ENCODE results near the gene KCNK7.

The KCNK7 gene

GRCh38 chr11:65636108-65637031 lies 40.8 kb upstream of the KCNK7 start:
- ChIA-PET CTCF (interaction anchor here (5.6 kb wide), 1 partner anchor 10 kb away, joined by 56 read pairs; no protein-coding TSS in a partner anchor), POLR2A (interaction anchor here (0.8 kb wide), 1 partner anchor 75 kb away, joined by 4 read pairs; the partner anchor contains the start of gene KAT5)
- H3K27me3 ChIP-seq (replicated peaks in 2 of 5; ENCODE audit: control insufficient read depth in 4 of 5, insufficient read depth in 5 of 5, low read length in 4 of 5): no peaks in the 10 kb centered on the region
- H3K4me1 ChIP-seq (ENCODE audit: control extremely low read depth in 1 of 4, control insufficient read depth in 4 of 4, insufficient read depth in 4 of 4, low read length in 3 of 4): peaks cover 5 to 70% (median 57%) of the 10 kb centered on the region in 4 experiments
- WGBS (ENCODE audit: insufficient coverage): 99% methylated on average over 20 of the region's 28 CpGs
- peak overlapping the region in 1 of 2 experiments; percentile 12 for H3K27ac ChIP-seq (ENCODE audit: insufficient read depth in 1 of 2, low read depth in 1 of 2, low read length in 2 of 2, poor library complexity in 1 of 2, severe bottlenecking in 2 of 2)
- DNase-seq: no peak
- H3K36me3 ChIP-seq (ENCODE audit: control insufficient read depth in 4 of 4, insufficient read depth in 4 of 4, low read length in 3 of 4): peaks cover 0 to 53% (median 24%) of the 10 kb centered on the region in 4 experiments
- no peak overlapping the region for H3K4me3 ChIP-seq (ENCODE audit: control insufficient read depth in 1 of 7, extremely low read depth in 1 of 7, insufficient read depth in 4 of 7, low read depth in 2 of 7, low read length in 6 of 7)
- no peaks in the 10 kb centered on the region for H3K9me3 ChIP-seq (ENCODE audit: control extremely low read depth in 1 of 5, control insufficient read depth in 4 of 5, insufficient read depth in 2 of 5, low read depth in 1 of 5, low read length in 4 of 5)

- no peak overlapping the region for H3K4me3 ChIP-seq (ENCODE audit: control insufficient read depth in 1 of 7, extremely low read depth in 1 of 7, insufficient read depth in 4 of 7, low read depth in 2 of 7, low read length in 6 of 7)
- H3K9me3 ChIP-seq (ENCODE audit: control extremely low read depth in 1 of 5, control insufficient read depth in 4 of 5, insufficient read depth in 2 of 5, low read depth in 1 of 5, low read length in 4 of 5): no peaks in the 10 kb centered on the region
- ChIA-PET CTCF (interaction anchor here (1.2 to 2.8 kb wide), 4 partner anchors 10 to 70 kb away, joined by 3 to 14 read pairs (median 3); no protein-coding TSS in a partner anchor), POLR2A (no interaction called here)
- peaks cover 0 to 64% (median 34%) of the 10 kb centered on the region in 4 experiments for H3K36me3 ChIP-seq (ENCODE audit: control insufficient read depth in 4 of 4, insufficient read depth in 4 of 4, low read length in 3 of 4)
- WGBS (ENCODE audit: insufficient coverage): 97% methylated on average over 35 of the region's 46 CpGs
- no peaks in the 10 kb centered on the region for H3K27me3 ChIP-seq (replicated peaks in 2 of 5; ENCODE audit: control insufficient read depth in 4 of 5, insufficient read depth in 5 of 5, low read length in 4 of 5)
- H3K27ac ChIP-seq (ENCODE audit: insufficient read depth in 1 of 2, low read depth in 1 of 2, low read length in 2 of 2, poor library complexity in 1 of 2, severe bottlenecking in 2 of 2): no peak overlapping the region
- DNase-seq: no peak
- H3K4me1 ChIP-seq (ENCODE audit: control extremely low read depth in 1 of 4, control insufficient read depth in 4 of 4, insufficient read depth in 4 of 4, low read length in 3 of 4): peaks cover 4 to 57% (median 45%) of the 10 kb centered on the region in 4 experiments
Measured at GRCh38 chr11:65634905-65635731, 39.5 kb upstream of the KCNK7 start.

GRCh38 chr11:65634440-65634839 lies 38.8 kb upstream of the KCNK7 start:
- Histone ChIP-seq H3K36me3 (ENCODE audit: control insufficient read depth in 4 of 4, insufficient read depth in 4 of 4, low read length in 3 of 4) (peaks cover 2 to 71% (median 39%) of the 10 kb centered on the region in 4 experiments), H3K4me3 (ENCODE audit: control insufficient read depth in 1 of 7, extremely low read depth in 1 of 7, insufficient read depth in 4 of 7, low read depth in 2 of 7, low read length in 6 of 7) (peak overlapping the region in 2 of 7 experiments; percentile 46 to 57), H3K27ac (ENCODE audit: insufficient read depth in 1 of 2, low read depth in 1 of 2, low read length in 2 of 2, poor library complexity in 1 of 2, severe bottlenecking in 2 of 2) (no peak overlapping the region), H3K9me3 (ENCODE audit: control extremely low read depth in 1 of 5, control insufficient read depth in 4 of 5, insufficient read depth in 2 of 5, low read depth in 1 of 5, low read length in 4 of 5) (no peaks in the 10 kb centered on the region), H3K27me3 (replicated peaks in 2 of 5; ENCODE audit: control insufficient read depth in 4 of 5, insufficient read depth in 5 of 5, low read length in 4 of 5) (no peaks in the 10 kb centered on the region), H3K4me1 (ENCODE audit: control extremely low read depth in 1 of 4, control insufficient read depth in 4 of 4, insufficient read depth in 4 of 4, low read length in 3 of 4) (peaks cover 0 to 50% (median 38%) of the 10 kb centered on the region in 4 experiments)
- WGBS (ENCODE audit: insufficient coverage): 89% methylated on average over 11 of the region's 11 CpGs
- DNase-seq: no peak
- ChIA-PET POLR2A (no interaction called here), CTCF (interaction anchor here (1.2 to 2.8 kb wide), 7 partner anchors 9 to 184 kb away, joined by 3 to 14 read pairs (median 3); no protein-coding TSS in a partner anchor)

GRCh38 chr11:65634109-65634436 lies 38.5 kb upstream of the KCNK7 start:
- peak overlapping the region in 1 of 2 experiments; percentile 26 for H3K27ac ChIP-seq (ENCODE audit: insufficient read depth in 1 of 2, low read depth in 1 of 2, low read length in 2 of 2, poor library complexity in 1 of 2, severe bottlenecking in 2 of 2)
- CTCF ChIA-PET: interaction anchor here (0.7 to 3.5 kb wide), 10 partner anchors 9 to 185 kb away, joined by 3 to 18 read pairs (median 3); no protein-coding TSS in a partner anchor
- H3K4me3 ChIP-seq (ENCODE audit: control insufficient read depth in 1 of 7, extremely low read depth in 1 of 7, insufficient read depth in 4 of 7, low read depth in 2 of 7, low read length in 6 of 7): peak overlapping the region in 2 of 7 experiments; percentile 46 to 57
- 94% methylated on average over 9 of the region's 14 CpGs for WGBS (ENCODE audit: insufficient coverage)
- peaks cover 6 to 74% (median 41%) of the 10 kb centered on the region in 4 experiments for H3K36me3 ChIP-seq (ENCODE audit: control insufficient read depth in 4 of 4, insufficient read depth in 4 of 4, low read length in 3 of 4)
- H3K27me3 ChIP-seq (replicated peaks in 2 of 5; ENCODE audit: control insufficient read depth in 4 of 5, insufficient read depth in 5 of 5, low read length in 4 of 5): no peaks in the 10 kb centered on the region
- POLR2A ChIA-PET: no interaction called here
- DNase-seq: no peak
- no peaks in the 10 kb centered on the region for H3K9me3 ChIP-seq (ENCODE audit: control extremely low read depth in 1 of 5, control insufficient read depth in 4 of 5, insufficient read depth in 2 of 5, low read depth in 1 of 5, low read length in 4 of 5)
- peaks cover 0 to 47% (median 36%) of the 10 kb centered on the region in 4 experiments for H3K4me1 ChIP-seq (ENCODE audit: control extremely low read depth in 1 of 4, control insufficient read depth in 4 of 4, insufficient read depth in 4 of 4, low read length in 3 of 4)

- H3K9me3 ChIP-seq (ENCODE audit: control extremely low read depth in 1 of 5, control insufficient read depth in 4 of 5, insufficient read depth in 2 of 5, low read depth in 1 of 5, low read length in 4 of 5): no peaks in the 10 kb centered on the region
- WGBS (ENCODE audit: insufficient coverage): 51% methylated on average over 16 of the region's 20 CpGs
- H3K4me1 ChIP-seq (ENCODE audit: control extremely low read depth in 1 of 4, control insufficient read depth in 4 of 4, insufficient read depth in 4 of 4, low read length in 3 of 4): peaks cover 0 to 42% (median 31%) of the 10 kb centered on the region in 4 experiments
- no peaks in the 10 kb centered on the region for H3K27me3 ChIP-seq (replicated peaks in 2 of 5; ENCODE audit: control insufficient read depth in 4 of 5, insufficient read depth in 5 of 5, low read length in 4 of 5)
- DNase-seq: peak in 2 of 3 donors; percentile 75 to 84
- POLR2A ChIA-PET: no interaction called here
- H3K27ac ChIP-seq (ENCODE audit: insufficient read depth in 1 of 2, low read depth in 1 of 2, low read length in 2 of 2, poor library complexity in 1 of 2, severe bottlenecking in 2 of 2): peak overlapping the region in 1 of 2 experiments; percentile 26
- CTCF ChIA-PET: interaction anchor here (0.7 to 3.5 kb wide), 14 partner anchors 9 to 185 kb away, joined by 3 to 18 read pairs (median 4); no protein-coding TSS in a partner anchor
- peak overlapping the region in 2 of 7 experiments; percentile 46 to 57 for H3K4me3 ChIP-seq (ENCODE audit: control insufficient read depth in 1 of 7, extremely low read depth in 1 of 7, insufficient read depth in 4 of 7, low read depth in 2 of 7, low read length in 6 of 7)
- peaks cover 7 to 80% (median 43%) of the 10 kb centered on the region in 4 experiments for H3K36me3 ChIP-seq (ENCODE audit: control insufficient read depth in 4 of 4, insufficient read depth in 4 of 4, low read length in 3 of 4)
Measured at GRCh38 chr11:65633390-65634108, 37.9 kb upstream of the KCNK7 start.

GRCh38 chr11:65630215-65630614 lies 34.6 kb upstream of the KCNK7 start:
- Histone ChIP-seq H3K36me3 (ENCODE audit: control insufficient read depth in 4 of 4, insufficient read depth in 4 of 4, low read length in 3 of 4) (peaks cover 14 to 93% (median 55%) of the 10 kb centered on the region in 4 experiments), H3K27me3 (replicated peaks in 2 of 5; ENCODE audit: control insufficient read depth in 4 of 5, insufficient read depth in 5 of 5, low read length in 4 of 5) (no peaks in the 10 kb centered on the region), H3K4me1 (ENCODE audit: control extremely low read depth in 1 of 4, control insufficient read depth in 4 of 4, insufficient read depth in 4 of 4, low read length in 3 of 4) (peaks cover 0 to 29% (median 17%) of the 10 kb centered on the region in 4 experiments), H3K27ac (ENCODE audit: insufficient read depth in 1 of 2, low read depth in 1 of 2, low read length in 2 of 2, poor library complexity in 1 of 2, severe bottlenecking in 2 of 2) (no peak overlapping the region), H3K4me3 (ENCODE audit: control insufficient read depth in 1 of 7, extremely low read depth in 1 of 7, insufficient read depth in 4 of 7, low read depth in 2 of 7, low read length in 6 of 7) (no peak overlapping the region), H3K9me3 (ENCODE audit: control extremely low read depth in 1 of 5, control insufficient read depth in 4 of 5, insufficient read depth in 2 of 5, low read depth in 1 of 5, low read length in 4 of 5) (no peaks in the 10 kb centered on the region)
- POLR2A ChIA-PET: interaction anchor here (2.3 kb wide), 1 partner anchor 10 kb away, joined by 7 read pairs; no protein-coding TSS in a partner anchor
- CTCF ChIA-PET: interaction anchor here (1.4 kb wide), 1 partner anchor 13 kb away, joined by 4 read pairs; no protein-coding TSS in a partner anchor
- 98% methylated on average over 11 of the region's 11 CpGs for WGBS (ENCODE audit: insufficient coverage)
- DNase-seq: no peak
